Gastrocnemius medialis (tissue), 4 donors: ENCODE data around the gene DGCR2.

Source experiments
- POLR2A ChIP-seq, 2 donors: fragments of 450-650 bp; IDR thresholded peaks; one replicate each; pipeline ENCODE4 v1.6.1; 2017; ENCODE audit warnings: antibody characterized with exemption in 2 of 2, mild to moderate bottlenecking in 2 of 2, moderate library complexity in 2 of 2
- TF ChIP-seq, protein P1 (sequence below), 5 experiments: fragments of 450-650 bp in 3 of 5; fragments of 200-600 bp in 2 of 5; sonication (generic) in 2 of 5; IDR thresholded peaks in 4 of 5; conservative IDR thresholded peaks in 1 of 5; 1 replicate in 4 of 5; 2 replicates in 1 of 5; pipeline ENCODE4 v1.5.1; 2016 to 2019; ENCODE audit warnings: antibody characterized with exemption in 5 of 5, mild to moderate bottlenecking in 3 of 5, moderate library complexity in 3 of 5

GRCh38 chr22:18991821-18992442 is 130.3 kb downstream of the DGCR2 start:
- TF ChIP-seq, protein P1, sequence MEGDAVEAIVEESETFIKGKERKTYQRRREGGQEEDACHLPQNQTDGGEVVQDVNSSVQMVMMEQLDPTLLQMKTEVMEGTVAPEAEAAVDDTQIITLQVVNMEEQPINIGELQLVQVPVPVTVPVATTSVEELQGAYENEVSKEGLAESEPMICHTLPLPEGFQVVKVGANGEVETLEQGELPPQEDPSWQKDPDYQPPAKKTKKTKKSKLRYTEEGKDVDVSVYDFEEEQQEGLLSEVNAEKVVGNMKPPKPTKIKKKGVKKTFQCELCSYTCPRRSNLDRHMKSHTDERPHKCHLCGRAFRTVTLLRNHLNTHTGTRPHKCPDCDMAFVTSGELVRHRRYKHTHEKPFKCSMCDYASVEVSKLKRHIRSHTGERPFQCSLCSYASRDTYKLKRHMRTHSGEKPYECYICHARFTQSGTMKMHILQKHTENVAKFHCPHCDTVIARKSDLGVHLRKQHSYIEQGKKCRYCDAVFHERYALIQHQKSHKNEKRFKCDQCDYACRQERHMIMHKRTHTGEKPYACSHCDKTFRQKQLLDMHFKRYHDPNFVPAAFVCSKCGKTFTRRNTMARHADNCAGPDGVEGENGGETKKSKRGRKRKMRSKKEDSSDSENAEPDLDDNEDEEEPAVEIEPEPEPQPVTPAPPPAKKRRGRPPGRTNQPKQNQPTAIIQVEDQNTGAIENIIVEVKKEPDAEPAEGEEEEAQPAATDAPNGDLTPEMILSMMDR (IDR thresholded peaks at IDR 0.05 in 4 of 5, conservative IDR thresholded peaks at IDR 0.05 in 1 of 5): no peak
- TF ChIP-seq POLR2A (IDR thresholded peaks at IDR 0.05): no peak
